Heart right ventricle (tissue), 16 donors: ENCODE results near the gene LRP1-AS. TPM values are rescaled to one million over a fixed set of nuclear protein-coding genes. Genes with fewer than 3 reads are reported as not detected.

ENCODE experiments used
- ATAC-seq, 8 donors: fragments of 200-7000 bp; cut with Tn5 transposase; one replicate each; pipeline ENCODE4 v1.9.1; 2020; ENCODE audit warnings: mild to moderate bottlenecking in 8 of 8, moderate library complexity in 8 of 8, moderate number of reproducible peaks in 1 of 8
- DNase-seq, 2 donors: peaks; one replicate each; pipeline ENCODE4 v3.0.0-alpha.2; 2020
- H3K27ac ChIP-seq, 10 donors: fragments of 200-600 bp; sonication (generic) in 2 of 10; one replicate each; pipeline versions ENCODE4 v1.5.0 to v1.8.0; 2020 to 2022; ENCODE audit warnings: mild to moderate bottlenecking in 3 of 10
- H3K27me3 ChIP-seq, 7 donors: fragments of 200-600 bp; one replicate each; pipeline ENCODE4 v1.8.0; 2021 to 2022; ENCODE audit warnings: mild to moderate bottlenecking in 2 of 7
- H3K36me3 ChIP-seq, 9 donors: fragments of 200-600 bp; sonication (generic) in 1 of 9; one replicate each; pipeline versions ENCODE4 v1.5.0 to v1.8.0; 2020 to 2022; ENCODE audit warnings: mild to moderate bottlenecking in 2 of 9
- H3K4me1 ChIP-seq, 9 donors: fragments of 200-600 bp; sonication (generic) in 1 of 9; one replicate each; pipeline versions ENCODE4 v1.5.0 to v1.8.0; 2020 to 2022; ENCODE audit warnings: mild to moderate bottlenecking in 4 of 9
- H3K4me3 ChIP-seq, 10 donors: fragments of 200-600 bp; sonication (generic) in 2 of 10; one replicate each; pipeline versions ENCODE4 v1.5.0 to v1.8.0; 2020 to 2022; ENCODE audit warnings: mild to moderate bottlenecking in 7 of 10, moderate library complexity in 2 of 10
- H3K9me3 ChIP-seq, 11 donors: fragments of 200-600 bp in 10 of 11; sonication (generic) in 2 of 11; one replicate each; pipeline versions ENCODE4 v1.5.0 to v1.8.0; 2013 to 2022; ENCODE audit warnings: mild to moderate bottlenecking in 2 of 11, control low read depth in 1 of 11, moderate library complexity in 1 of 11
- CTCF ChIP-seq, 9 donors: fragments of 200-600 bp; sonication (generic) in 2 of 9; IDR thresholded peaks; one replicate each; pipeline versions ENCODE4 v1.5.0 to v1.8.0; 2021 to 2022; ENCODE audit warnings: antibody characterized with exemption in 9 of 9, mild to moderate bottlenecking in 5 of 9, moderate library complexity in 1 of 9
- WGBS, 2 donors: extraction: QIAGEN DNeasy Blood & Tissue Kit; methylation state at CpG; one replicate each; pipeline ENCODE4 v1.1.7; 2013; ENCODE audit warnings: inconsistent platforms in 1 of 2; 5-methylcytosine and 5-hydroxymethylcytosine counted together
- intact Hi-C, 10 donors: fragments of 100-400 bp; cut with DNase I; formaldehyde crosslinking; loops; one replicate each; pipeline versions ENCODE4 v1.11.1 to v1.14.2; 2022
- polyA plus RNA-seq, 2 donors: library from polyadenylated mRNA; stranded (reverse); fragments of 200-250 nt; gene quantifications; one replicate each; pipeline ENCODE4 v1.2.3, GENCODE V29; 2013
- total RNA-seq, 10 donors: library from RNA; stranded (reverse); fragmentation: NEBNext Ultra II Directional in 3 of 10; extraction: Animal tissue kit (Norgen Biotek cat#: 25700) in 3 of 10; gene quantifications; one replicate each; pipeline versions ENCODE4 v1.2.1 to v1.2.4, GENCODE V29; 2021 to 2023
- donor health status: Arrhythmogenic right ventricular cardiomyopathy.
- donor health status: ischemic (EF 13 %, LVEDD 7.1; RV severe dilation, severe dysfunction).
- donor health status: healthy with polysubstance abuse.
- donor health status: DM: no; HTN: yes; CAD: no.
- donor health status: DM: no; HTN: no; CAD: no.
- donor health status: ischemic (EF 25% LVEDD 6.9; RV normal size, moderate dysfunction).
- donor health status: ischemic (EF 25% LVEDD 5.7; RV mildly dilated, moderate dysfunction).
- donor health status: healthy.
- donor health status: DM: yes; HTN: yes; CAD: no.
- donor health status: Ischemic cardiomyopathy.
- donor health status: ischemic (EF 35%, LVEDD 5.7; RV mildly dilated, moderate dysfunction).
- donor health status: nonischemic (EF 11% LVEDD 7.7; RV severe dilation, severe dysfunction).
- donor health status: DM: yes; HTN: yes; CAD: no.
- donor health status: PGD.
- donor health status: ischemic (EF 29% LVEDD 5.4; RV normal size, mild dysfunction).
- donor health status: nonischemic (EF 23%, LVEDD 6.1; RV moderate dilation, normal function).

Gene LRP1-AS
- total and polyA plus RNA-seq, 12 donors: not detected

GRCh38 chr12:57187222-57188089 lies 40.0 kb upstream of the LRP1-AS start:
- no peaks in the 10 kb centered on the region for H3K27me3 ChIP-seq
- ATAC-seq (no peak), DNase-seq (no peak)
- peaks cover 0 to 19% (median 11%) of the 10 kb centered on the region in 9 donors for H3K4me1 ChIP-seq
- no peak overlapping the region for H3K27ac ChIP-seq
- no peaks in the 10 kb centered on the region for H3K9me3 ChIP-seq
- TF ChIP-seq CTCF (IDR thresholded peaks at IDR 0.05): no peak
- no peak overlapping the region for H3K4me3 ChIP-seq
- peaks cover 0 to 100% (median 54%) of the 10 kb centered on the region in 9 donors for H3K36me3 ChIP-seq
- intact Hi-C loops: loop anchor here in 3 of 10 donors (5.0 to 10.0 kb wide), 2 partner anchors 120 to 123 kb away; no protein-coding TSS in a partner anchor
- 68 to 70% methylated on average over 21 of the region's 21 CpGs for whole genome bisulfite sequencing, 2 donors

GRCh38 chr12:57185906-57186508 lies 38.6 kb upstream of the LRP1-AS start:
- DNase-seq: no peak
- Histone ChIP-seq H3K27ac (no peak overlapping the region), H3K36me3 (peaks cover 0 to 100% (median 46%) of the 10 kb centered on the region in 9 donors), H3K9me3 (no peaks in the 10 kb centered on the region), H3K4me3 (no peak overlapping the region), H3K27me3 (no peaks in the 10 kb centered on the region), H3K4me1 (peaks cover 0 to 19% (median 11%) of the 10 kb centered on the region in 9 donors)
- TF ChIP-seq CTCF (IDR thresholded peaks at IDR 0.05): no peak
- no peak for ATAC-seq
- intact Hi-C loops: loop anchor here in 4 of 10 donors (2.0 to 10.0 kb wide), 3 partner anchors 61 to 121 kb away; no protein-coding TSS in a partner anchor
- 84 to 90% methylated on average over 12 of the region's 12 CpGs for WGBS, 2 donors

- 92% methylated on average over 21 to 25 of the region's 25 CpGs for WGBS, 2 donors
- Histone ChIP-seq H3K9me3 (no peaks in the 10 kb centered on the region), H3K4me1 (peaks cover 0 to 14% (median 8%) of the 10 kb centered on the region in 9 donors), H3K27me3 (no peaks in the 10 kb centered on the region), H3K27ac (no peak overlapping the region), H3K36me3 (peaks cover 0 to 100% (median 40%) of the 10 kb centered on the region in 9 donors), H3K4me3 (no peak overlapping the region)
- DNase-seq (no peak), ATAC-seq (no peak)
- intact Hi-C loops: loop anchor here in 4 of 10 donors (2.0 to 10.0 kb wide), 3 partner anchors 61 to 121 kb away; no protein-coding TSS in a partner anchor
- TF ChIP-seq CTCF (IDR thresholded peaks at IDR 0.05): no peak
Observed at GRCh38 chr12:57185403-57185802, 38.0 kb upstream of the LRP1-AS start.

GRCh38 chr12:57183939-57184725 lies 36.7 kb upstream of the LRP1-AS start:
- Histone ChIP-seq H3K9me3 (no peaks in the 10 kb centered on the region), H3K27ac (no peak overlapping the region), H3K27me3 (no peaks in the 10 kb centered on the region), H3K4me1 (peaks cover 0 to 4% (median 0%) of the 10 kb centered on the region in 9 donors), H3K4me3 (no peak overlapping the region), H3K36me3 (peaks cover 0 to 100% (median 48%) of the 10 kb centered on the region in 9 donors)
- ATAC-seq: no peak
- DNase-seq: no peak
- intact Hi-C loops: loop anchor here (1.0 to 10.0 kb wide), 6 partner anchors 59 to 119 kb away; no protein-coding TSS in a partner anchor
- WGBS, 2 donors: 95% methylated on average over 21 to 22 of the region's 22 CpGs
- no peak for TF ChIP-seq CTCF (IDR thresholded peaks at IDR 0.05)
